Astrocyte (in vitro differentiated cells and primary cell): ENCODE data around the gene PNMT. TPM values are rescaled to one million over a fixed set of nuclear protein-coding genes. Genes with fewer than 3 reads are reported as not detected.
A peak's percentile ranks its signal among the peaks of the same experiment; 100 is the strongest.

Experiments used
- DNase-seq: peaks from one replicate; pipeline ENCODE4 v3.0.0-alpha.2; 2010; ENCODE audit warnings: low read depth
- FAIRE-seq: peaks from 2 replicates; lab custom pipeline; 2011; peaks lifted over from hg19 to GRCh38; lab: Jason Lieb, UNC
- H2AFZ ChIP-seq: 2 replicates; pipeline ENCODE4 v1.6.0; 2012; ENCODE audit warnings: low read depth, low read length, inconsistent platforms
- H3K27ac ChIP-seq: 2 replicates; pipeline ENCODE4 v1.5.1; 2011; ENCODE audit warnings: low read depth, low read length, inconsistent platforms
- H3K27me3 ChIP-seq: 2 replicates; pipeline ENCODE4 v1.6.0; 2011; ENCODE audit warnings: low read length, inconsistent platforms; ENCODE audit not compliant: insufficient read depth
- H3K36me3 ChIP-seq: 2 replicates; pipeline ENCODE4 v1.5.1; 2011; ENCODE audit warnings: low read length, inconsistent platforms; ENCODE audit not compliant: insufficient read depth
- H3K4me1 ChIP-seq: 2 replicates; pipeline ENCODE4 v1.5.1; 2011; ENCODE audit warnings: low read length, inconsistent platforms; ENCODE audit not compliant: insufficient read depth
- H3K4me2 ChIP-seq: 2 replicates; pipeline ENCODE4 v1.6.0; 2012; ENCODE audit warnings: low read length, inconsistent platforms
- H3K4me3 ChIP-seq: 2 replicates; pipeline ENCODE4 v1.5.1; 2011; ENCODE audit warnings: low read depth, mild to moderate bottlenecking, low read length, inconsistent platforms; ENCODE audit not compliant: insufficient read depth
- H3K79me2 ChIP-seq: 2 replicates; pipeline ENCODE4 v1.6.0; 2012; ENCODE audit warnings: mild to moderate bottlenecking, low read length, inconsistent platforms; ENCODE audit not compliant: insufficient read depth
- H3K9ac ChIP-seq: 2 replicates; pipeline ENCODE4 v1.6.0; 2012; ENCODE audit warnings: mild to moderate bottlenecking, low read length, inconsistent platforms
- H3K9me3 ChIP-seq: 2 replicates; pipeline ENCODE4 v1.5.1; 2012; ENCODE audit warnings: low read depth, mild to moderate bottlenecking, low read length, inconsistent platforms; ENCODE audit not compliant: insufficient read depth
- H4K20me1 ChIP-seq: 2 replicates; pipeline ENCODE4 v1.6.0; 2012; ENCODE audit warnings: low read length, inconsistent platforms; ENCODE audit not compliant: insufficient read depth
- H3K27ac Mint-ChIP-seq: one replicate; pipeline ENCODE4 v1.8.0; 2021; ENCODE audit warnings: mild to moderate bottlenecking, mixed read lengths; ENCODE audit not compliant: unreplicated experiment
- H3K27me3 Mint-ChIP-seq: one replicate; pipeline ENCODE4 v1.8.0; 2021; ENCODE audit warnings: low read depth, mixed read lengths; ENCODE audit not compliant: unreplicated experiment
- H3K36me3 Mint-ChIP-seq: one replicate; pipeline ENCODE4 v1.8.0; 2021; ENCODE audit warnings: low read depth, mixed read lengths; ENCODE audit not compliant: unreplicated experiment
- H3K4me1 Mint-ChIP-seq: one replicate; pipeline ENCODE4 v1.8.0; 2021; ENCODE audit warnings: low read depth, mixed read lengths; ENCODE audit not compliant: unreplicated experiment
- H3K4me3 Mint-ChIP-seq: one replicate; pipeline ENCODE4 v1.8.0; 2021; ENCODE audit warnings: mild to moderate bottlenecking, moderate library complexity, mixed read lengths; ENCODE audit not compliant: unreplicated experiment
- H3K9me3 Mint-ChIP-seq: one replicate; pipeline ENCODE4 v1.8.0; 2021; ENCODE audit warnings: mild to moderate bottlenecking, mixed read lengths; ENCODE audit not compliant: unreplicated experiment
- CTCF ChIP-seq: IDR thresholded peaks from 2 replicates; pipeline ENCODE4 v1.5.1; 2011; ENCODE audit warnings: low read depth, mild to moderate bottlenecking, inconsistent platforms, low read length, moderate library complexity; ENCODE audit not compliant: insufficient read depth
- EZH2 ChIP-seq: IDR thresholded peaks from 2 replicates; pipeline ENCODE4 v1.6.1; 2012; ENCODE audit warnings: mild to moderate bottlenecking, low read length, inconsistent platforms; ENCODE audit not compliant: insufficient read depth
- total RNA-seq: library from RNA; stranded (reverse); gene quantifications from 2 replicates; pipeline ENCODE4 v1.2.1, GENCODE V29; 2021

PNMT gene
- total RNA-seq, 1 donor from 2014 or later: 0.59 TPM

DNA sequence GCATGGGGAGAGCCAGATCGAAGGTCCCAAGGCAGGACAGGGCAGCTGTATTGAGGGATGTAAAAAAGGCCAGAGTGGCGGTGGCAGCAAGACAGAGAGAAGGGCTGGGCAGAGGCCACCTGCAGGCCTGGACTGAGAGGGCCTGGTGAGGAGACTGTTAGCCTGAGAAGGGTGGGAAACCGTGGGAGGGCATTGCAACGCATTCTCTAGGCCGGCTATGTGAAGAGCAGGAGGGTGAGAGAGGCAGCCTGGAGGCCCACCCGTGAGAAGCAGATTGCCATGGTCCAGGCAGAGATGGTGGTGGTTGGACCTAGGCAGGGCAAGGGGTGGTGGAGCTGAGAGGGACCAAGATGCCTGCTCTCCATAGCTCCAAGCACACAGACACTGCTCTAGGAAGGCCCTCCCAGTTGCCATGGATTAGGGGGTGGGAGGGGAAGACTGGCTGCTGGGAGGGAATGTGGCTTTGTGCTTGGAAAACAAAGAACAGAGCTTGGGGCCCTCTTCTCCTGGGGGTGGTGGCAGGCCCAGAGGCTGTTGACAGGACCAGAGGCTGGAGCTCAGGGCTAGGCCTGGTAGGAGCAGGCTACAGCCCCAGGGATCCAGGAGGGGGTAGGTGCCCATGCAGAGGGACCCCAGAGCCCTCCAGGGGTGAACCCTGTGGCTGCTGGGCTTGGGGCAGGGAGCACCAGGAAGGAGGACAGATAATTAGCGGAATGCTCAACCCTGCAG is 15.5 kb upstream of the PNMT start:
- Histone ChIP-seq H3K4me3 (no peak overlapping the region), H3K27ac (no peak overlapping the region), H3K9me3 (no peaks in the 10 kb centered on the region), H3K79me2 (peaks cover 13% of the 10 kb centered on the region), H3K4me2 (no peak overlapping the region), H3K4me1 (no peaks in the 10 kb centered on the region), H3K36me3 (no peaks in the 10 kb centered on the region), H4K20me1 (peaks cover 66% of the 10 kb centered on the region), H2AFZ (no peak overlapping the region), H3K9ac (no peak overlapping the region), H3K27me3 (no peaks in the 10 kb centered on the region)
- Mint-ChIP-seq H3K9me3 (no peaks in the 10 kb centered on the region), H3K4me1 (peaks cover 27% of the 10 kb centered on the region), H3K27me3 (peaks cover 2% of the 10 kb centered on the region), H3K27ac (no peak overlapping the region), H3K4me3 (peak overlapping the region; percentile 42), H3K36me3 (peaks cover 11% of the 10 kb centered on the region)
- FAIRE-seq (no peak), DNase-seq (no peak)
- TF ChIP-seq EZH2 (no peak), CTCF (no peak)

DNA sequence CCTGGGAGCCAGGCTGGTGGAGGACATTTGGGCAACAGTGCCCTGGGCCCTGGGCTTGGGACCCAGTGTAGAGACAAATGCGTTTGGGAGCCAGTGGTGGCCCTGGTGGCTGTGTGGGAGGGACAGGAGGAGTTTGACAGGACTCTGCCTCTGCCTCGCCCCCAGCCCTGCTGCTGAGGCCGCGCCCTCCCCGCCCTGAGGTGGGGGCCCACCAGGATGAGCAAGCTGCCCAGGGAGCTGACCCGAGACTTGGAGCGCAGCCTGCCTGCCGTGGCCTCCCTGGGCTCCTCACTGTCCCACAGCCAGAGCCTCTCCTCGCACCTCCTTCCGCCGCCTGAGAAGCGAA is 15.0 kb upstream of the PNMT start:
- H3K4me3 Mint-ChIP-seq: no peak overlapping the region
- Histone ChIP-seq H3K36me3 (no peaks in the 10 kb centered on the region), H3K4me2 (no peak overlapping the region), H3K4me1 (no peaks in the 10 kb centered on the region), H3K9me3 (no peaks in the 10 kb centered on the region), H3K27ac (no peak overlapping the region), H3K9ac (no peak overlapping the region), H2AFZ (no peak overlapping the region), H4K20me1 (peaks cover 70% of the 10 kb centered on the region), H3K4me3 (no peak overlapping the region), H3K27me3 (no peaks in the 10 kb centered on the region), H3K79me2 (peaks cover 13% of the 10 kb centered on the region)
- TF ChIP-seq CTCF (no peak), EZH2 (no peak)
- no peaks in the 10 kb centered on the region for H3K9me3 Mint-ChIP-seq
- FAIRE-seq: no peak
- peaks cover 2% of the 10 kb centered on the region for H3K27me3 Mint-ChIP-seq
- peaks cover 28% of the 10 kb centered on the region for H3K4me1 Mint-ChIP-seq
- H3K27ac Mint-ChIP-seq: no peak overlapping the region
- no peak for DNase-seq
- H3K36me3 Mint-ChIP-seq: peaks cover 12% of the 10 kb centered on the region

GRCh38 chr17:39653662-39654331 is 14.5 kb upstream of the PNMT start:
- FAIRE-seq (no peak), DNase-seq (no peak)
- Histone ChIP-seq H3K79me2 (peaks cover 13% of the 10 kb centered on the region), H3K36me3 (no peaks in the 10 kb centered on the region), H3K9me3 (no peaks in the 10 kb centered on the region), H3K27ac (no peak overlapping the region), H3K4me1 (no peaks in the 10 kb centered on the region), H3K4me2 (no peak overlapping the region), H2AFZ (no peak overlapping the region), H4K20me1 (peaks cover 65% of the 10 kb centered on the region), H3K4me3 (no peak overlapping the region), H3K9ac (no peak overlapping the region), H3K27me3 (no peaks in the 10 kb centered on the region)
- TF ChIP-seq EZH2 (no peak), CTCF (peak; percentile 64)
- Mint-ChIP-seq H3K9me3 (no peaks in the 10 kb centered on the region), H3K27me3 (peaks cover 2% of the 10 kb centered on the region), H3K27ac (no peak overlapping the region), H3K4me3 (peak overlapping the region; percentile 20), H3K36me3 (peaks cover 15% of the 10 kb centered on the region), H3K4me1 (peaks cover 24% of the 10 kb centered on the region)
